Measurements from ENCODE around the gene RABGAP1L.
"Not testable (repeated sequence)": the region's sequence is repeated elsewhere in the genome, so short reads cannot be mapped to it uniquely, and the experiment has no call there.

RABGAP1L gene

DNA sequence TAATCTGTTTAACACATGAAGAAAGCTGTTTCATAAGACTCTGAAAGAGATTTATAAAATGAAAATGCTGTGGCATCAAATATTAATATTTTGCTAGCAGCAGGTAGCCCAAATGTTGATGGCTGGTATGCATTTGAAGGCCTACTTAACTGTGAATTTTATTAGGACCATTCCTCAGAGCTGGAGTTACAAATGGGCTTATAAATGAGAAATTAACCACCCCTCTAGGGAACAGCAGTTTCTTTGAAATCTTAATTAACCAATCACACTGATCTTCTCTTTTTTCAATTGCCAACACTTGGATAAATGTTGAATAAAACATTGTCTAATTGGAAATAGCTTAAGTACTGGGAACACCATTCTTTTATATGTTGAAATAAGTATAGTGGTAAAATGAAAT lies 418.4 kb downstream of the RABGAP1L start:
- ATAC-seq (replicated peaks; ENCODE audit: extremely low read depth, poor library complexity, severe bottlenecking) (no peak), DNase-seq (ENCODE audit: low spot score in 2 of 2) (no peak)
- H3K4me3 Mint-ChIP-seq, result no peak overlapping the region
- H3K4me1 Mint-ChIP-seq, result peaks cover 6% of the 10 kb centered on the region
- H3K27ac Mint-ChIP-seq (ENCODE audit: low read depth), result no peak overlapping the region
- no peaks in the 10 kb centered on the region for H3K27me3 Mint-ChIP-seq
- peaks cover 9% of the 10 kb centered on the region for H3K9me3 Mint-ChIP-seq
- peaks cover 6% of the 10 kb centered on the region for H3K36me3 Mint-ChIP-seq (ENCODE audit: insufficient read depth)

DNA sequence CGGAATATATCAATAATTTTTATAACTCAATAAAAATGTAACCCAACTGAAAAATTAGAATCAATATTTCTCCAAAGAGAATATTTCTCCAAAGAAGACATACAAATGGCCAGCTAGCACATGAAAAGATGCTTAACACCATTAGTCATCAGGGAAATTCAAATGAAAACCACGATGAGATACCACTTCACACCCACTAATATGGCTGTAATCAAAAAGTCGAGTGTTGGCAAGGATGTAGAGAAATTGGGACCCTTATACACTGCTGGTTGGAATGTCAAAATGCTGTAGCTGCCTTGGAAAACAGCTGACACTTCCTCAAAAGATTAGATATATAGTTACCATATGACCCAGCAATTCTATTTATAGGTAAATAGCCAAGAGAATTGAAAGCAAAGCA lies 421.5 kb downstream of the RABGAP1L start:
- H3K4me3 Mint-ChIP-seq, result no peak overlapping the region
- H3K27me3 Mint-ChIP-seq, result no peaks in the 10 kb centered on the region
- H3K4me1 Mint-ChIP-seq, result peaks cover 10% of the 10 kb centered on the region
- ATAC-seq (replicated peaks; ENCODE audit: extremely low read depth, poor library complexity, severe bottlenecking) (no peak), DNase-seq (ENCODE audit: low spot score in 2 of 2) (no peak)
- no peak overlapping the region for H3K27ac Mint-ChIP-seq (ENCODE audit: low read depth)
- peaks cover 2% of the 10 kb centered on the region for H3K36me3 Mint-ChIP-seq (ENCODE audit: insufficient read depth)
- H3K9me3 Mint-ChIP-seq, result peaks cover 6% of the 10 kb centered on the region

DNA sequence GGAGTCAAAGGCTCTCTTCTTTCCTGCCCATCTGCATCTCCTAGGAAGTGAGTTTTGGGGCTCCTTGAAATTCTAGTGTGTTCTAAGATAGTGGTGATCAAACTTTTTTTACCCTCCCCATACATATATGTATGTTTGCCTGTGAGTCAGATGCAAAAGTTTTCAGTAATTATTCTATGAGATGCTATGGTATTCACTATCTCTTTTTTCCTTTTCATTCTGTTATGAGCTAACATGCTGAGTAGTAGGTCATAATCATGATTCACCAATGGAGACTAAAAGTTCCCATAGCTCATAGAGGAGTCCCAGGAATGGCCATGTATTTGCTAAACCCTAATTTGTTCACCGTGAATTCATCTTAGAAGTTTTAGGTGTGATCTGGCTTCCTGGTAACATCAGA lies 424.0 kb downstream of the RABGAP1L start:
- no peak for DNase-seq (ENCODE audit: low spot score in 2 of 2)
- H3K4me1 Mint-ChIP-seq, result peaks cover 10% of the 10 kb centered on the region
- H3K27me3 Mint-ChIP-seq, result no peaks in the 10 kb centered on the region
- no peak overlapping the region for H3K27ac Mint-ChIP-seq (ENCODE audit: low read depth)
- ATAC-seq (replicated peaks; ENCODE audit: extremely low read depth, poor library complexity, severe bottlenecking), result no peak
- no peak overlapping the region for H3K4me3 Mint-ChIP-seq
- peaks cover 1% of the 10 kb centered on the region for H3K9me3 Mint-ChIP-seq
- peaks cover 6% of the 10 kb centered on the region for H3K36me3 Mint-ChIP-seq (ENCODE audit: insufficient read depth)

DNA sequence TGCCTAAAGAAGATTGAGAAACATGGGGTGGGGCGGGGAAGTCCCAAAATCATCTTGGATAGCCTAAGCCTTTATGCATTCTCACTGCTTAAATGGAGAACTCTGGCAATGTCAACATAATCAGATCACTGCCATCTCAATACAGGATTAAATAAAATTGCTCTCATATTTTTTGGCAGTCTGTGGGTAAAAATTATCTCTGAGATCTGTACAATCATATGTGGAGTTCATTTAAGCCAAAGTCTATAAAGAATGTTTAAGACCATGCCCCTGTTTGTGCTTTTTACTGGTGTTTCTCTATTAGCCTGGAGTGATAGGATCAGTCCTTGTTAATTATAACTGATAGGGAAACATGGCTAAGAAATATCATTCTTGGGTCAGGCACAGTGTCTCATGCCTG lies 424.8 kb downstream of the RABGAP1L start:
- ATAC-seq (replicated peaks; ENCODE audit: extremely low read depth, poor library complexity, severe bottlenecking), result no peak
- no peak overlapping the region for H3K4me3 Mint-ChIP-seq
- H3K36me3 Mint-ChIP-seq (ENCODE audit: insufficient read depth), result peaks cover 6% of the 10 kb centered on the region
- DNase-seq (ENCODE audit: low spot score in 2 of 2), result no peak
- H3K27ac Mint-ChIP-seq (ENCODE audit: low read depth), result no peak overlapping the region
- H3K27me3 Mint-ChIP-seq, result no peaks in the 10 kb centered on the region
- H3K9me3 Mint-ChIP-seq, result peaks cover 6% of the 10 kb centered on the region
- peaks cover 10% of the 10 kb centered on the region for H3K4me1 Mint-ChIP-seq

DNA sequence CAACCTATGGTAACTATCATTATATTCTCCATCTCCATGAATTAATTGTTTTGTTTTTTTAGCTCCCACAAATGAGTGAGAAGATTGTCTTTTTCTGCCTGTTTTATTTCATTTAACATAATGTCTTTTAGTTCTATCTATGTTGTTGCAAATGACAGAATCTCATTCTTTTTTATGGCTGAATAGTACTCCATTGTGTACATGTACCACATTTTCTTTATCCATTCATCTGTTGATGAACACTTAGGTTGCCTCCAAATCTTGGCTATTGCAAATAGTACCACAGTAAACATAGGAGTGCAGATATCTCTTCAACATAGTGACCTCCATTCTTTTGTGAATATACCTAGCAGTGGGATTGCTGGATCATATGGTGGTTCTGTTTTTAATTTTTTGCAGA lies 429.3 kb downstream of the RABGAP1L start:
- H3K4me3 Mint-ChIP-seq; ATAC-seq (replicated peaks; ENCODE audit: extremely low read depth, poor library complexity, severe bottlenecking); H3K27me3 Mint-ChIP-seq; DNase-seq (ENCODE audit: low spot score in 2 of 2); H3K27ac Mint-ChIP-seq (ENCODE audit: low read depth); H3K9me3 Mint-ChIP-seq; H3K4me1 Mint-ChIP-seq; H3K36me3 Mint-ChIP-seq (ENCODE audit: insufficient read depth): not testable (repeated sequence)

DNA sequence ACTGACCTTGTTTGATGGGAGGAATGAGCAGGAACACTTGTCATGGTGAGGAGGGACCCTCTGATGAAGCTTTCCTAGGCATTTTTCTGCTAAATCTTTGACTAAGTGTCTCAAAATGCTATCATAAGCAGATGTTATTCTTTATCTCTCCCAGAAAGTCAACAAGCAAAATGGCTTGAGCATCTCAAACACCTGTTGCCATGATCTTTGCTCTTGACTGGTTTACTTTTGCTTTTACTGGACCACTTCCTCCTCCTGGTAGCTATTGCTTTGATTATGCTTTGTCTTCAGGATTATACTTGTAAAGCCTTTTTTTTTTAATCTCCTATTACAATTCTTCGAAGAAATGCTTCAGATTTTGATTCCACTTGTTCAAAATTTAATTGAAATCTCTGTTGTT lies 445.9 kb downstream of the RABGAP1L start:
- H3K4me1 Mint-ChIP-seq, result peaks cover 31% of the 10 kb centered on the region
- no peak overlapping the region for H3K27ac Mint-ChIP-seq (ENCODE audit: low read depth)
- H3K36me3 Mint-ChIP-seq (ENCODE audit: insufficient read depth), result peaks cover 10% of the 10 kb centered on the region
- no peaks in the 10 kb centered on the region for H3K27me3 Mint-ChIP-seq
- DNase-seq (ENCODE audit: low spot score in 2 of 2) (no peak), ATAC-seq (replicated peaks; ENCODE audit: extremely low read depth, poor library complexity, severe bottlenecking) (no peak)
- H3K4me3 Mint-ChIP-seq, result no peak overlapping the region
- no peaks in the 10 kb centered on the region for H3K9me3 Mint-ChIP-seq

DNA sequence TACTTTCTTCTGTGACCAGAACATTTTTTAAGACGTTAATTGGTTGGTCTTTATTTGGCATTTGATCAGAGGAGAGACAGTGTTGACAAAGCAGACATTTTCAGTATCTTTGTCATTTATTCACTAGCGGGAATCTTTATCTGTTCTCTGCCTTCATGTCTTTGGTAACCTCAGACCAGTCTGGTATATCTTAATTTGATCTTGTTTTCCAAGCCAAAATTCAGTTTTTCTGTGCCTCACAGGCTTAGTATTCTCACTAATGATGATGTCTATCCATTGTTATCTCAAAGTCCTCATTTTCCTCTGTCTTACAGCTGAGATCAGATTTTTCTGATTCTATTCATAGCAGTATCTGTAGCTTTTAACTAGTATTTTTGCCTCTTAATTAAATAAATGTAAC lies 447.2 kb downstream of the RABGAP1L start:
- Mint-ChIP-seq H3K27me3 (no peaks in the 10 kb centered on the region), H3K4me3 (no peak overlapping the region), H3K4me1 (peaks cover 25% of the 10 kb centered on the region), H3K36me3 (ENCODE audit: insufficient read depth) (peaks cover 10% of the 10 kb centered on the region), H3K9me3 (no peaks in the 10 kb centered on the region), H3K27ac (ENCODE audit: low read depth) (no peak overlapping the region)
- ATAC-seq (replicated peaks; ENCODE audit: extremely low read depth, poor library complexity, severe bottlenecking) (no peak), DNase-seq (ENCODE audit: low spot score in 2 of 2) (no peak)

DNA sequence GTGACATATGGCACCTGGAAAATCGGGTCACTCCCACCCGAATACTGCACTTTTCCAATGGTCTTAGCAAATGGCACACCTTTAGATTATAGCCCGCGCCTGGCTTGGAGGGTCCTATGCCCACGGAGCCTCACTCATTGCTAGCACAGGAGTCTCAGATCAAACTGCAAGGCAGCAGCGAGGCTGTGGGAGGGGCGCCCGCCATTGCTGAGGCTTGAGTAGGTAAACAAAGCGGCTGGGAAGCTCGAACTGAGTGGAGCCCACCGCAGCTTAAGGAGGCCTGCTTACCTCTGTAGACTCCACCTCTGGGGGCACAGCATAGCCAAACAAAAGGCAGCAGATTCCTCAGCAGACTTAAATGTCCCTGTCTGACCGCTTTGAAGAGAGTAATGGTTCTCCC lies 458.6 kb downstream of the RABGAP1L start:
- H3K36me3 Mint-ChIP-seq (ENCODE audit: insufficient read depth); ATAC-seq (replicated peaks; ENCODE audit: extremely low read depth, poor library complexity, severe bottlenecking): not testable (repeated sequence)

DNA sequence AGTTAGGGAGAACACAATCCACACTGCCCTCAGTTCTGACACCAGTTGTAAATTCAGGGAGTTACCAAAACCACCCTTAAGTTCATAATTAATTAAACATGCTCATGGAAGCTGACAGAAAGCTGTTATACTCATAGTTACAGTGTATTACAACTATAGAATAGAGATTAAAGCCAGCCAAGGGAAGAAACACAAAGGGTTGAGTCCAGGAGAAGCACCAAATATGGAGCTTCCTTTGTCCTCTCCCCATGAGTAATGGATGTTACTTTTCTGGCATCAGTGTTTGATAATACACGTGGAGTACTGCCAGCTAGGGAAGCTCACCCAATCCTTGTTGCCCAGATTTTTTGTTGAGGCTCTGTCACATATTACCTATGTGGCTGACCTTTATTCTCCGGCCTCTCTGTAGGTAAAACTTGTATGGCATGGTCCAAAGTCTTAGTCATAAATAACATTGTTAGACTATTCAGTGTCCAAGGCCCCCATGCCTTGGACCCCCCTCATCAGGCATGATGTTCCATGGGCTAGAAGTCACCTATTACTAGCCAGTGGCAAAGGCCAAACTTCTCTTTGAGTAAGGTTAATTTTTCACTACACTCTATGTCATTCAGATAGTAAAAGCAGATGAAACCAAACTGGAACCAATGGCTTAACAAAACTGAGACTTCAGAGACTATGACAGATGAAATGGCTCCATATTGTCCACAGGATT lies 464.2 kb downstream of the RABGAP1L start:
- no peak overlapping the region for H3K4me3 Mint-ChIP-seq
- peaks cover 4% of the 10 kb centered on the region for H3K36me3 Mint-ChIP-seq (ENCODE audit: insufficient read depth)
- no peak for DNase-seq (ENCODE audit: low spot score in 2 of 2)
- no peak for ATAC-seq (replicated peaks; ENCODE audit: extremely low read depth, poor library complexity, severe bottlenecking)
- no peak overlapping the region for H3K27ac Mint-ChIP-seq (ENCODE audit: low read depth)
- no peaks in the 10 kb centered on the region for H3K27me3 Mint-ChIP-seq
- peaks cover 12% of the 10 kb centered on the region for H3K4me1 Mint-ChIP-seq
- H3K9me3 Mint-ChIP-seq, result peaks cover 12% of the 10 kb centered on the region

More for the DNA sequence above, 458.6 kb downstream of the RABGAP1L start:
- not testable (repeated sequence) for H3K4me3 Mint-ChIP-seq; DNase-seq (ENCODE audit: low spot score in 2 of 2); H3K27me3 Mint-ChIP-seq; H3K27ac Mint-ChIP-seq (ENCODE audit: low read depth)
- Mint-ChIP-seq H3K9me3 (peaks cover 12% of the 10 kb centered on the region), H3K4me1 (peaks cover 20% of the 10 kb centered on the region)

DNA sequence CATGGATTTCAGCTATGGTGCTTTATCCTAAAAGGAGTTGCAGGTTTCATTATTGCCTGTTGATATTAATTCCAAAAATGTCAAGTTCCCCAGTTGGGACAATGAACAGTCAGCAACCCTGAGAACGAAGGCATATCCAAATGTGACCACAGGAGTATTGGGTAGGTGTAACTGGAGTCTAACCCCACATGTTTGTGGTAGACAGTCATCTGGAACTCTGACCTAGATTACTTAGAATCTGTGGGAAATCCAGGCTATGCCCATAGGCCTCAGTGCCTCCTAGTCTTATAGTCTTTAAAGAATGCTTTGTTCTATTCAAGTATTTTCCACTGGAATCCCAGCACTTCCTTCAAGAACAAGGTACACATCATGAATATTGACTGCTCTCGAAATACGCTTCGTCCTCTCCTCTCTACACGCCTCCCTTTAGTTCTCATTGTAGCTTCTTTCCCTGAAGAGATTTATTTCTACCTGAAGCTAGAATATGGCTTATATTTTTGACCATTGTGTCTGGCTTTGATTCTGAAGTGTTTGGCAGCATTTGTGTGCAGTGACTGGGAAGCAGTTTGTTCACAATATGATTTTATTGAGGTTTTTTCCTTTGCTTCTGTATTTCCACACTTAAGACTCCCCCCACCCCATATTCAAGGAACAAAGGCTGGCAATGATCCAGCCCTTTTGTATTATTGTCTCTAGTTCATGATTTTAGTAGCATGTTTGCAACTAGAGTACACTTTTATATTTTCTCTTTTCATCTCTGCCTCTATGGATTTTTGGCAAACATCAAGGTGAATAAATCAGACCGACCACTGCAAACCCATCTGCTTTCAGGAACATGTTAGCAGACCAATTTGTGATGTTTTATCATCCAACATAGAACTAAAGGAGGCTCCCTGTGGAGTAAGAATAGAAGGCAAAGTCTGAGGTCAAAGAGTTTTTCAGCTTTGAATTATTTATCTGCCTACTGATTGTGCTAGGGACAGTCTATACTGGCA lies 467.0 kb downstream of the RABGAP1L start:
- ATAC-seq (replicated peaks; ENCODE audit: extremely low read depth, poor library complexity, severe bottlenecking) (no peak), DNase-seq (ENCODE audit: low spot score in 2 of 2) (no peak)
- Mint-ChIP-seq H3K4me3 (no peak overlapping the region), H3K27me3 (no peaks in the 10 kb centered on the region), H3K27ac (ENCODE audit: low read depth) (no peak overlapping the region), H3K36me3 (ENCODE audit: insufficient read depth) (peaks cover 4% of the 10 kb centered on the region), H3K4me1 (peaks cover 5% of the 10 kb centered on the region), H3K9me3 (no peaks in the 10 kb centered on the region)

DNA sequence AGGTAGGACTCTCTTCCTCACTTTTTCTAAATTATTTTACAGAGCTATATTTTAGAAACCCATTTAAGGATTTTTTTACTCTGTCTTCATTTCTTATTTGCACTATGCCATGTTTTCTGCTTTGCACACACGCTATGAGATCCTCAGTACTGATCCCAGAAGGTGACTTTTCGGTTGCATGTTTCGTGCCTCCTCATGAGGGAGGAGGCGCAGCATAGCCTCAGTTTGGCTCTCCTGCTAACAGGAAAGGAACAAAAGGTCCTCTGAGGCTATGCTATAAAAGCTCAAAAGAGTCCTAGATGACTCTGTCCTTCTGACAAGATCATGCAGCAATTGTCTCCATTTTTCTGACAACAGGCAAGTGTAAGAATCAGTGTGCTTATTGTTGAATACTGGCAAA lies 478.2 kb downstream of the RABGAP1L start:
- no peaks in the 10 kb centered on the region for H3K9me3 Mint-ChIP-seq
- DNase-seq (ENCODE audit: low spot score in 2 of 2) (no peak), ATAC-seq (replicated peaks; ENCODE audit: extremely low read depth, poor library complexity, severe bottlenecking) (no peak)
- no peak overlapping the region for H3K4me3 Mint-ChIP-seq
- no peak overlapping the region for H3K27ac Mint-ChIP-seq (ENCODE audit: low read depth)
- H3K27me3 Mint-ChIP-seq, result no peaks in the 10 kb centered on the region
- H3K4me1 Mint-ChIP-seq, result peaks cover 12% of the 10 kb centered on the region
- H3K36me3 Mint-ChIP-seq (ENCODE audit: insufficient read depth), result peaks cover 17% of the 10 kb centered on the region

DNA sequence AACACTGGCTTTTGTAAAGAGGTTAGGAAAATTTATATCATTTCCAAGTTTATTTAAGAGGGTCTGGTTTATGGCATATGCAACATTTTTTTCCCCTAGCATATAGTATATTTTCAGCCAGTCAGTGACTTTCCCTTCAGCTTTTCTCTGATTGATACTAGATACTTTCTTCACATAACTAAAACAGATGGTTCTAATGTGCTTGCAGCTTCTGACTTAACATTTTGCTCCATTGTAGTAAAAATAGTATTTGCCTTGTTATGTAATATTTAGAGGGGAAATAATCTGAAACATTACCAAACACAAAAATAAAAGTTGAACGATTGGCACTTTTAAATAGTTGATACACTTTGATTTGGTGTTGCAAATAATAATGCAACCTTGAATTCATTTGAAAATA lies 480.1 kb downstream of the RABGAP1L start:
- Mint-ChIP-seq H3K4me3 (no peak overlapping the region), H3K27me3 (no peaks in the 10 kb centered on the region), H3K27ac (ENCODE audit: low read depth) (no peak overlapping the region), H3K4me1 (peaks cover 12% of the 10 kb centered on the region), H3K9me3 (no peaks in the 10 kb centered on the region), H3K36me3 (ENCODE audit: insufficient read depth) (peaks cover 15% of the 10 kb centered on the region)
- ATAC-seq (replicated peaks; ENCODE audit: extremely low read depth, poor library complexity, severe bottlenecking) (no peak), DNase-seq (ENCODE audit: low spot score in 2 of 2) (no peak)

DNA sequence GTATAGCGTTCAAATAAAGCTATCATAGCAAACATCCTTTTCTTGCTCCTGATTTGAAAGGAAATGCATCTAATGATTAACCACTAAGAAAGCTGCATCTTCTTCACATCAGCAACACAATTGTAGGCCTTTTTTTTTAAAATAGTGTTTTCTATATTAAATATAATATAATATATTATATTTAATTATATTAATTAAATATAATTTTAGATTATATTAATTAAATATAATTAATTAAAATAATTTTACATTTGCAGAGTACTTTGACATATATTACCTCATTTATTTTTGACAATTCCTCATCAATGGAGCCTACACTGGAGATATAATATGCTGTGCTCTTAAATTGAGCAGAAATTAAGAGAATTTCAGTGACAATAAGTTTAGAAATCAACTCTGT lies 481.5 kb downstream of the RABGAP1L start:
- no peaks in the 10 kb centered on the region for H3K9me3 Mint-ChIP-seq
- no peak overlapping the region for H3K4me3 Mint-ChIP-seq
- H3K27ac Mint-ChIP-seq (ENCODE audit: low read depth), result no peak overlapping the region
- ATAC-seq (replicated peaks; ENCODE audit: extremely low read depth, poor library complexity, severe bottlenecking) (no peak), DNase-seq (ENCODE audit: low spot score in 2 of 2) (no peak)
- H3K4me1 Mint-ChIP-seq, result peaks cover 13% of the 10 kb centered on the region
- no peaks in the 10 kb centered on the region for H3K27me3 Mint-ChIP-seq
- peaks cover 15% of the 10 kb centered on the region for H3K36me3 Mint-ChIP-seq (ENCODE audit: insufficient read depth)

Measured in central memory CD8-positive, alpha-beta T cell (primary cell).